ENCODE results near the gene DNPEP. TPM values are rescaled to one million over a fixed set of nuclear protein-coding genes. Genes with fewer than 3 reads are reported as not detected.
A peak's percentile ranks its signal among the peaks of the same experiment; 100 is the strongest.

DNPEP gene
- total RNA-seq, 1 donor from 2014 or later: 19.8 TPM

- Mint-ChIP-seq H3K9me3 (ENCODE audit: unreplicated experiment) (peaks cover 8% of the 10 kb centered on the region), H3K4me3 (ENCODE audit: unreplicated experiment) (no peak overlapping the region), H3K27me3 (ENCODE audit: unreplicated experiment) (peaks cover 2% of the 10 kb centered on the region), H3K27ac (ENCODE audit: unreplicated experiment) (no peak overlapping the region), H3K4me1 (ENCODE audit: low read depth, unreplicated experiment) (peaks cover 29% of the 10 kb centered on the region), H3K36me3 (ENCODE audit: unreplicated experiment) (no peaks in the 10 kb centered on the region)
- TF ChIP-seq, protein P1, sequence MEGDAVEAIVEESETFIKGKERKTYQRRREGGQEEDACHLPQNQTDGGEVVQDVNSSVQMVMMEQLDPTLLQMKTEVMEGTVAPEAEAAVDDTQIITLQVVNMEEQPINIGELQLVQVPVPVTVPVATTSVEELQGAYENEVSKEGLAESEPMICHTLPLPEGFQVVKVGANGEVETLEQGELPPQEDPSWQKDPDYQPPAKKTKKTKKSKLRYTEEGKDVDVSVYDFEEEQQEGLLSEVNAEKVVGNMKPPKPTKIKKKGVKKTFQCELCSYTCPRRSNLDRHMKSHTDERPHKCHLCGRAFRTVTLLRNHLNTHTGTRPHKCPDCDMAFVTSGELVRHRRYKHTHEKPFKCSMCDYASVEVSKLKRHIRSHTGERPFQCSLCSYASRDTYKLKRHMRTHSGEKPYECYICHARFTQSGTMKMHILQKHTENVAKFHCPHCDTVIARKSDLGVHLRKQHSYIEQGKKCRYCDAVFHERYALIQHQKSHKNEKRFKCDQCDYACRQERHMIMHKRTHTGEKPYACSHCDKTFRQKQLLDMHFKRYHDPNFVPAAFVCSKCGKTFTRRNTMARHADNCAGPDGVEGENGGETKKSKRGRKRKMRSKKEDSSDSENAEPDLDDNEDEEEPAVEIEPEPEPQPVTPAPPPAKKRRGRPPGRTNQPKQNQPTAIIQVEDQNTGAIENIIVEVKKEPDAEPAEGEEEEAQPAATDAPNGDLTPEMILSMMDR (IDR thresholded peaks at IDR 0.05; ENCODE audit: partially characterized antibody, unreplicated experiment): peak; percentile 82
- DNase-seq: peak; percentile 70
Measured at GRCh38 chr2:219402665-219403515, 15.2 kb upstream of the DNPEP start.

GRCh38 chr2:219401606-219402005 is 13.9 kb upstream of the DNPEP start:
- Mint-ChIP-seq H3K4me3 (ENCODE audit: unreplicated experiment) (no peak overlapping the region), H3K36me3 (ENCODE audit: unreplicated experiment) (no peaks in the 10 kb centered on the region), H3K27me3 (ENCODE audit: unreplicated experiment) (no peaks in the 10 kb centered on the region), H3K4me1 (ENCODE audit: low read depth, unreplicated experiment) (peaks cover 25% of the 10 kb centered on the region), H3K27ac (ENCODE audit: unreplicated experiment) (no peak overlapping the region), H3K9me3 (ENCODE audit: unreplicated experiment) (peaks cover 5% of the 10 kb centered on the region)
- TF ChIP-seq, protein P1 (IDR thresholded peaks at IDR 0.05; ENCODE audit: partially characterized antibody, unreplicated experiment): no peak
- DNase-seq: no peak

- Mint-ChIP-seq H3K27me3 (ENCODE audit: unreplicated experiment) (no peaks in the 10 kb centered on the region), H3K4me3 (ENCODE audit: unreplicated experiment) (no peak overlapping the region), H3K4me1 (ENCODE audit: low read depth, unreplicated experiment) (peaks cover 24% of the 10 kb centered on the region), H3K27ac (ENCODE audit: unreplicated experiment) (peak overlapping the region; percentile 71), H3K36me3 (ENCODE audit: unreplicated experiment) (no peaks in the 10 kb centered on the region), H3K9me3 (ENCODE audit: unreplicated experiment) (peaks cover 5% of the 10 kb centered on the region)
- DNase-seq: no peak
- TF ChIP-seq, protein P1 (IDR thresholded peaks at IDR 0.05; ENCODE audit: partially characterized antibody, unreplicated experiment): no peak
Measured at GRCh38 chr2:219400562-219400961, 12.8 kb upstream of the DNPEP start.

DNA sequence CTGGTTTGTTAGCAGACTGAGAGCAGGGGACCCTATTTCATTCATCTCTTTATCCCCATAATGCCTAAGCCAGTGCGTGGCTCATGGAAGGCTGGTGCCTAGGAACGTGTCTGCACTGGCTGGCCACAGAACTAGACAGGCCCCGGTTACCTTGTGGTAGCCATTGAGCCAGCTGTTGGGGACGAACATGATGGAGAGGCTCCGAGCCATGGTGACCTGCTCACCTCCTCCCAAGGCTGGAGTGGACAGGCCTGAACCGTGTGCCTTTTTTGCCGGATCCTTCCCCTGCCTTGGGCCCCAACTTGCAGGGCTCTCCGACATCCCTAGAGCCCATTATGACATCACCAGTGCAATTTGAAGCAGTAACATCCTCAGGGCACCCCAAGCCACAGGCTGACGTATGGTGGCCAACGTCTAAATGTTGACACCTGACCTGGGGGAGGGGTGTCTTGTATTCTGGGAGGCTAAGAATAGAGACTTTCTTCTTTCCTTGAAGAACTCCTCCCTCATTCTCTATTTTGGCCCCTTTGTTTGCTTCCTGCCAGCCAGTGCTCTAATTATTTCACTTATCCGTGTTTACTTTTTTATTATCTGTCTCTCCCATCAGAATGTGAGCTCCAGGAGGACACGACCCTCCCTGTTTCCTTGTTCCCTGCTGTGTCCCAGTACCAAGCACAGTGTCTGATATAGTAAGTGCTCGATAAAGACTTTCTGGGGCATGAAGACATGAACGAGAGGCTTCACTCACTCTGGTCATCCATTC is 12.2 kb upstream of the DNPEP start:
- DNase-seq: no peak
- Mint-ChIP-seq H3K27ac (ENCODE audit: unreplicated experiment) (peak overlapping the region; percentile 71), H3K4me1 (ENCODE audit: low read depth, unreplicated experiment) (peaks cover 21% of the 10 kb centered on the region), H3K27me3 (ENCODE audit: unreplicated experiment) (no peaks in the 10 kb centered on the region), H3K9me3 (ENCODE audit: unreplicated experiment) (peaks cover 5% of the 10 kb centered on the region), H3K4me3 (ENCODE audit: unreplicated experiment) (no peak overlapping the region), H3K36me3 (ENCODE audit: unreplicated experiment) (no peaks in the 10 kb centered on the region)
- TF ChIP-seq, protein P1 (IDR thresholded peaks at IDR 0.05; ENCODE audit: partially characterized antibody, unreplicated experiment): no peak

All from glutamatergic neuron (in vitro differentiated cells).